Panc1 (cell line): Measurements from ENCODE around the gene ABCB7. TPM values are rescaled to one million over a fixed set of nuclear protein-coding genes. Genes with fewer than 3 reads are reported as not detected.

Experiments used
- ATAC-seq: fragments of 200-7000 bp; cut with Tn5 transposase; 2 replicates; pipeline ENCODE4 v1.9.1; 2020; ENCODE audit warnings: mild to moderate bottlenecking, moderate library complexity
- BruUV-seq: library from RNA; stranded (reverse); fragments of 400-500 nt; replicated peaks from 2 replicates; lab custom pipeline; 2021; lab: Mats Ljungman, UMichigan
- CTCF ChIA-PET: fragments of 300-600 bp; sonication (Branson Sonifier 250); formaldehyde crosslinking; loops from one replicate; lab custom pipeline; 2022; ENCODE audit warnings: antibody characterized with exemption; lab: Charles Lee
- POLR2A ChIA-PET: fragments of 300-600 bp; sonication (Branson Sonifier 250); formaldehyde crosslinking; loops from one replicate; lab custom pipeline; 2022; ENCODE audit warnings: antibody characterized with exemption; lab: Charles Lee
- DNase-seq: peaks from one replicate; pipeline ENCODE4 v3.0.0-alpha.2; 2010; ENCODE audit warnings: low read depth, low spot score
- H3K27ac ChIP-seq: 2 replicates; pipeline ENCODE4 v1.5.1; 2011; ENCODE audit warnings: mild to moderate bottlenecking, low read length, inconsistent platforms
- H3K27me3 ChIP-seq: fragments of 200-500 bp; sonication (Bioruptor generic); 2 replicates; pipeline ENCODE4 v1.6.0; 2014; ENCODE audit warnings: low read length, inconsistent platforms; ENCODE audit not compliant: control insufficient read depth, insufficient read depth
- H3K36me3 ChIP-seq: fragments of 200-500 bp; sonication (Bioruptor generic); 2 replicates; pipeline ENCODE4 v1.5.1; 2014; ENCODE audit warnings: inconsistent platforms, mild to moderate bottlenecking, low read length, moderate library complexity; ENCODE audit not compliant: control insufficient read depth, insufficient read depth
- H3K4me1 ChIP-seq: 2 replicates; pipeline ENCODE4 v1.5.1; 2011; ENCODE audit warnings: inconsistent platforms, mild to moderate bottlenecking, low read length, moderate library complexity; ENCODE audit not compliant: control insufficient read depth, insufficient read depth
- H3K4me3 ChIP-seq, 2 experiments: 2 replicates each; pipeline ENCODE4 v1.5.1; 2011 to 2012; ENCODE audit warnings: low read depth in 2 of 2, low read length in 2 of 2, mild to moderate bottlenecking in 2 of 2, inconsistent platforms in 1 of 2, moderate library complexity in 1 of 2
- H3K9me3 ChIP-seq: fragments of 200-500 bp; sonication (Bioruptor generic); 2 replicates; pipeline ENCODE4 v1.5.1; 2014; ENCODE audit warnings: low read depth, mild to moderate bottlenecking, inconsistent platforms, low read length, moderate library complexity; ENCODE audit not compliant: control insufficient read depth, insufficient read depth
- POLR2AphosphoS5 ChIP-seq: IDR thresholded peaks from 2 replicates; pipeline ENCODE4 v1.6.1; 2012; ENCODE audit warnings: mild to moderate bottlenecking, low read depth, low read length, moderate library complexity
- SIN3A ChIP-seq: IDR thresholded peaks from 2 replicates; pipeline ENCODE4 v1.6.1; 2012; ENCODE audit warnings: low read depth, mild to moderate bottlenecking, low read length, moderate library complexity, borderline replicate concordance; ENCODE audit not compliant: insufficient read depth
- TCF7L2 ChIP-seq: IDR thresholded peaks from 2 replicates; pipeline ENCODE4 v1.6.1; 2011; ENCODE audit warnings: mild to moderate bottlenecking, low read depth, low read length, inconsistent platforms
- in situ Hi-C: cut with HindIII; loops from 2 replicates; pipeline ENCODE4 v1.10.0; 2016; ENCODE audit warnings: low sequenced_read_pairs, low pct_unique_long_range_greater_than_20kb
- intact Hi-C: fragments of 100-400 bp; cut with micrococcal nuclease; formaldehyde crosslinking; loops from one replicate; pipeline ENCODE4 v1.10.0; 2022; ENCODE audit not compliant: unreplicated experiment
- total RNA-seq: library from RNA; stranded (reverse); gene quantifications from one replicate; pipeline ENCODE4 v1.2.1, GENCODE V29; 2021; ENCODE audit not compliant: unreplicated experiment
- TF ChIP-seq, protein P1 (sequence below), 2 experiments: IDR thresholded peaks; 2 replicates each; pipeline ENCODE4 v1.6.1; 2011 to 2012; ENCODE audit warnings: low read depth in 2 of 2, control low read depth in 1 of 2, low read length in 1 of 2, mild to moderate bottlenecking in 1 of 2, moderate library complexity in 1 of 2; ENCODE audit not compliant: insufficient read depth in 1 of 2
- TF ChIP-seq, protein P2 (sequence below): fragments of 450-650 bp; IDR thresholded peaks from 2 replicates; pipeline ENCODE4 v1.5.1; 2017; ENCODE audit warnings: mild to moderate bottlenecking

ABCB7 gene
- total RNA-seq, 1 experiment from 2014 or later = 30.7 TPM

DNA sequence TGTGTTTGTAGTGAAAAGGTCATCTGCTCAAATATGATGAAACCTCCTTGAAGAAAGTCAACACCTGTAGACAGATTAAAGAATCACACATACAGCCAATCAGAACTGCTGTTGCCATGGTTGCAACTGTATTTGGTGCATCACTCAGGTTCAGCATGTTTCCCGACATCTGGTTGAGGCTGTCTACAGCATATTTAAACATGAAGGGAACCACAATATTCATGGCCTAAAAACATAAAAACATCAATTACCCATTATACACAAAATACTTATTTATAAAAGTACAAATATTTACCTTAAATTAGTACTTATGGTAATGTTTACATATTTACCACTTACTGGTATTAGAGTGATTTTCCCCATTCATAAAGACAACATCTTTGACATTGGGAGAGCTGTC, 79.7 kb downstream of the ABCB7 start:
- no peak overlapping the region for H3K27ac ChIP-seq
- POLR2A ChIA-PET = no interaction called here
- H3K27me3 ChIP-seq = no peaks in the 10 kb centered on the region
- CTCF ChIA-PET = no interaction called here
- no peak for ATAC-seq
- no TSS peak for BruUV-seq
- H3K4me1 ChIP-seq = no peaks in the 10 kb centered on the region
- in situ Hi-C loops = no loop called here
- H3K4me3 ChIP-seq = no peak overlapping the region
- TF ChIP-seq, protein P1, sequence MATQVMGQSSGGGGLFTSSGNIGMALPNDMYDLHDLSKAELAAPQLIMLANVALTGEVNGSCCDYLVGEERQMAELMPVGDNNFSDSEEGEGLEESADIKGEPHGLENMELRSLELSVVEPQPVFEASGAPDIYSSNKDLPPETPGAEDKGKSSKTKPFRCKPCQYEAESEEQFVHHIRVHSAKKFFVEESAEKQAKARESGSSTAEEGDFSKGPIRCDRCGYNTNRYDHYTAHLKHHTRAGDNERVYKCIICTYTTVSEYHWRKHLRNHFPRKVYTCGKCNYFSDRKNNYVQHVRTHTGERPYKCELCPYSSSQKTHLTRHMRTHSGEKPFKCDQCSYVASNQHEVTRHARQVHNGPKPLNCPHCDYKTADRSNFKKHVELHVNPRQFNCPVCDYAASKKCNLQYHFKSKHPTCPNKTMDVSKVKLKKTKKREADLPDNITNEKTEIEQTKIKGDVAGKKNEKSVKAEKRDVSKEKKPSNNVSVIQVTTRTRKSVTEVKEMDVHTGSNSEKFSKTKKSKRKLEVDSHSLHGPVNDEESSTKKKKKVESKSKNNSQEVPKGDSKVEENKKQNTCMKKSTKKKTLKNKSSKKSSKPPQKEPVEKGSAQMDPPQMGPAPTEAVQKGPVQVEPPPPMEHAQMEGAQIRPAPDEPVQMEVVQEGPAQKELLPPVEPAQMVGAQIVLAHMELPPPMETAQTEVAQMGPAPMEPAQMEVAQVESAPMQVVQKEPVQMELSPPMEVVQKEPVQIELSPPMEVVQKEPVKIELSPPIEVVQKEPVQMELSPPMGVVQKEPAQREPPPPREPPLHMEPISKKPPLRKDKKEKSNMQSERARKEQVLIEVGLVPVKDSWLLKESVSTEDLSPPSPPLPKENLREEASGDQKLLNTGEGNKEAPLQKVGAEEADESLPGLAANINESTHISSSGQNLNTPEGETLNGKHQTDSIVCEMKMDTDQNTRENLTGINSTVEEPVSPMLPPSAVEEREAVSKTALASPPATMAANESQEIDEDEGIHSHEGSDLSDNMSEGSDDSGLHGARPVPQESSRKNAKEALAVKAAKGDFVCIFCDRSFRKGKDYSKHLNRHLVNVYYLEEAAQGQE (IDR thresholded peaks at IDR 0.05; ENCODE audit: insufficient read depth in 1 of 2, low read depth in 2 of 2, low read length in 1 of 2) = no peak
- TF ChIP-seq POLR2AphosphoS5 (no peak), TCF7L2 (no peak), SIN3A (no peak)
- TF ChIP-seq, protein P2, sequence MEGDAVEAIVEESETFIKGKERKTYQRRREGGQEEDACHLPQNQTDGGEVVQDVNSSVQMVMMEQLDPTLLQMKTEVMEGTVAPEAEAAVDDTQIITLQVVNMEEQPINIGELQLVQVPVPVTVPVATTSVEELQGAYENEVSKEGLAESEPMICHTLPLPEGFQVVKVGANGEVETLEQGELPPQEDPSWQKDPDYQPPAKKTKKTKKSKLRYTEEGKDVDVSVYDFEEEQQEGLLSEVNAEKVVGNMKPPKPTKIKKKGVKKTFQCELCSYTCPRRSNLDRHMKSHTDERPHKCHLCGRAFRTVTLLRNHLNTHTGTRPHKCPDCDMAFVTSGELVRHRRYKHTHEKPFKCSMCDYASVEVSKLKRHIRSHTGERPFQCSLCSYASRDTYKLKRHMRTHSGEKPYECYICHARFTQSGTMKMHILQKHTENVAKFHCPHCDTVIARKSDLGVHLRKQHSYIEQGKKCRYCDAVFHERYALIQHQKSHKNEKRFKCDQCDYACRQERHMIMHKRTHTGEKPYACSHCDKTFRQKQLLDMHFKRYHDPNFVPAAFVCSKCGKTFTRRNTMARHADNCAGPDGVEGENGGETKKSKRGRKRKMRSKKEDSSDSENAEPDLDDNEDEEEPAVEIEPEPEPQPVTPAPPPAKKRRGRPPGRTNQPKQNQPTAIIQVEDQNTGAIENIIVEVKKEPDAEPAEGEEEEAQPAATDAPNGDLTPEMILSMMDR = no peak
- no peak for DNase-seq
- no peaks in the 10 kb centered on the region for H3K9me3 ChIP-seq
- intact Hi-C loops = no loop called here
- no peaks in the 10 kb centered on the region; the same call in 1 of the 2 replicates for H3K36me3 ChIP-seq

DNA sequence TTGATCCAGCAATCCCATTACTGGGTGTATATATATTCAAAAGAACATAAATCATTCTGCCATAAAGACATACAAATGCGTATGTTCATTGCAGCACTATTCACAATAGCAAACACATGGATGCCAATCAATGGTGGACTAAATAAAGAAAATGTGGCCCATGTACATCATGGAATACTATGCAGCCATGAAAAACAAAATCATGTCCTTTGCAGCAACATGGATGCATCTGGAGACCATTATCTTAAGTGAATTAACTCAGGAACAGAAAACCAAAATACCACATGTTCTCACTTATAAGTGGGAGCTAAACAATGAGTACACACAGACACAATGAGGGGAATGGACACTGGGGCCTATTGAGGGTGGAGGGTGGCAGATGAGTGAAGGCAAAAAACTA, 81.6 kb downstream of the ABCB7 start:
- TF ChIP-seq SIN3A = no peak
- no peak overlapping the region for H3K27ac ChIP-seq
- DNase-seq (no peak), ATAC-seq (no peak)
- POLR2A ChIA-PET = no interaction called here
- H3K9me3 ChIP-seq = no peaks in the 10 kb centered on the region
- in situ Hi-C loops (no loop called here), intact Hi-C loops (no loop called here)
- H3K27me3 ChIP-seq = no peaks in the 10 kb centered on the region
- CTCF ChIA-PET = no interaction called here
- no peaks in the 10 kb centered on the region; the same call in 1 of the 2 replicates for H3K36me3 ChIP-seq
- no peak overlapping the region for H3K4me3 ChIP-seq
- H3K4me1 ChIP-seq = no peaks in the 10 kb centered on the region
- no TSS peak for BruUV-seq

DNA sequence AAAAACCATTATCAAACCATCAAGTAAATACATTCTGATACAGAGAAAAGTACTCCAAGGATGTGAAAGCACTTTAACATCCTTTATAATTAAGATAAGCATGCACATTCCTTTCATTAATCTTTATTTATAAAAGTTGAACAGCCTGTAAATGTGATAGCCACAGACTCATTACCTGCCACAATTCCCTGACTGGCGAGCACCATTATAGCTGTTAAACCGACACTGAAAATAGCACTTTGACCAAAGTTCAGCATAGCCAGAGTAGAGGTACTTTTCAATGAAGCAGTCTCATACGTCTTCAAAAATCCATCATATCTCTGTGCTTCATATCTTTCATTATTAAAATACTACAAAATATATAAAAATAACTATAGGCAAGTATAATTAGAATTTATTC, 84.7 kb downstream of the ABCB7 start:
- Histone ChIP-seq H3K9me3 (no peaks in the 10 kb centered on the region), H3K27ac (no peak overlapping the region), H3K27me3 (no peaks in the 10 kb centered on the region), H3K36me3 (no peaks in the 10 kb centered on the region; the same call in 1 of the 2 replicates), H3K4me1 (no peaks in the 10 kb centered on the region), H3K4me3 (no peak overlapping the region)
- no TSS peak for BruUV-seq
- TF ChIP-seq, protein P2 = no peak
- TF ChIP-seq POLR2AphosphoS5 (no peak), SIN3A (no peak), TCF7L2 (no peak)
- TF ChIP-seq, protein P1 (IDR thresholded peaks at IDR 0.05; ENCODE audit: insufficient read depth in 1 of 2, low read depth in 2 of 2, low read length in 1 of 2) = no peak
- in situ Hi-C loops = no loop called here
- ChIA-PET CTCF (no interaction called here), POLR2A (no interaction called here)
- intact Hi-C loops = no loop called here
- DNase-seq (no peak), ATAC-seq (no peak)
